ENCODE data around the gene IRAK1.

Gene IRAK1

DNA sequence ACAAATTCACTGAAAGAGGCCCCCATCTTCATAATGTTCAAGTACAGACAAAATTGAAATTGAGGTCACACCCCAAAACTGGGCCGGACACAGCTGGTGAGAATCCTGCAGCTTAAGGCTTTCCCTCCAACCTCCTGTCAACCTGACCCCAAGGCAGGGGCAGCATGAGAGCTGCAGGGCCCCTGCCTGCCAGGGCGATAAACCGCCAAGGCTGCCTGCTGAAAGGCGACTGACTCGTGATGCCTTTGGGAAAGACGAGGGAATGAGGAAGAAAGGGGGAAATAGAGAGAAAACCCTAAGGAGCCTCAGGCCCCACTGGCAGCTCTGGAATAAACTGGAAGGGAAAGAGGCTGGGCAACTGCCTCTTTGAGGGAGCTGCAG, 7.3 kb upstream of the IRAK1 start:
- Histone ChIP-seq H4K20me1 (ENCODE audit: control insufficient read depth, insufficient read depth, low read depth, low read length) (no peaks in the 10 kb centered on the region), H3F3A (ENCODE audit: control insufficient read depth, insufficient read depth) (no peaks in the 10 kb centered on the region), H3K4me2 (ENCODE audit: low read length) (no peak overlapping the region), H3K9me2 (replicated peaks; ENCODE audit: control insufficient read depth, low read length) (no peaks in the 10 kb centered on the region), H3K9me3 (ENCODE audit: control insufficient read depth, insufficient read depth, low read length) (no peaks in the 10 kb centered on the region), H3K4me1 (ENCODE audit: control insufficient read depth, low read length) (no peaks in the 10 kb centered on the region), H3K27me3 (ENCODE audit: control insufficient read depth, low read length) (no peaks in the 10 kb centered on the region), H3K79me2 (ENCODE audit: control insufficient read depth, low read length) (no peaks in the 10 kb centered on the region), H3K4me3 (ENCODE audit: low read length) (no peak overlapping the region), H3K36me3 (ENCODE audit: control insufficient read depth, low read length) (peaks cover 3% of the 10 kb centered on the region), H3K27ac (ENCODE audit: low read depth, low read length) (no peak overlapping the region)
- TF ChIP-seq, protein P1, sequence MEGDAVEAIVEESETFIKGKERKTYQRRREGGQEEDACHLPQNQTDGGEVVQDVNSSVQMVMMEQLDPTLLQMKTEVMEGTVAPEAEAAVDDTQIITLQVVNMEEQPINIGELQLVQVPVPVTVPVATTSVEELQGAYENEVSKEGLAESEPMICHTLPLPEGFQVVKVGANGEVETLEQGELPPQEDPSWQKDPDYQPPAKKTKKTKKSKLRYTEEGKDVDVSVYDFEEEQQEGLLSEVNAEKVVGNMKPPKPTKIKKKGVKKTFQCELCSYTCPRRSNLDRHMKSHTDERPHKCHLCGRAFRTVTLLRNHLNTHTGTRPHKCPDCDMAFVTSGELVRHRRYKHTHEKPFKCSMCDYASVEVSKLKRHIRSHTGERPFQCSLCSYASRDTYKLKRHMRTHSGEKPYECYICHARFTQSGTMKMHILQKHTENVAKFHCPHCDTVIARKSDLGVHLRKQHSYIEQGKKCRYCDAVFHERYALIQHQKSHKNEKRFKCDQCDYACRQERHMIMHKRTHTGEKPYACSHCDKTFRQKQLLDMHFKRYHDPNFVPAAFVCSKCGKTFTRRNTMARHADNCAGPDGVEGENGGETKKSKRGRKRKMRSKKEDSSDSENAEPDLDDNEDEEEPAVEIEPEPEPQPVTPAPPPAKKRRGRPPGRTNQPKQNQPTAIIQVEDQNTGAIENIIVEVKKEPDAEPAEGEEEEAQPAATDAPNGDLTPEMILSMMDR (IDR thresholded peaks at IDR 0.05; ENCODE audit: low read depth, low read length, poor library complexity, severe bottlenecking): no peak
- TF ChIP-seq EZH2phosphoT487 (IDR thresholded peaks at IDR 0.05; ENCODE audit: borderline replicate concordance, low read length): no peak

DNA sequence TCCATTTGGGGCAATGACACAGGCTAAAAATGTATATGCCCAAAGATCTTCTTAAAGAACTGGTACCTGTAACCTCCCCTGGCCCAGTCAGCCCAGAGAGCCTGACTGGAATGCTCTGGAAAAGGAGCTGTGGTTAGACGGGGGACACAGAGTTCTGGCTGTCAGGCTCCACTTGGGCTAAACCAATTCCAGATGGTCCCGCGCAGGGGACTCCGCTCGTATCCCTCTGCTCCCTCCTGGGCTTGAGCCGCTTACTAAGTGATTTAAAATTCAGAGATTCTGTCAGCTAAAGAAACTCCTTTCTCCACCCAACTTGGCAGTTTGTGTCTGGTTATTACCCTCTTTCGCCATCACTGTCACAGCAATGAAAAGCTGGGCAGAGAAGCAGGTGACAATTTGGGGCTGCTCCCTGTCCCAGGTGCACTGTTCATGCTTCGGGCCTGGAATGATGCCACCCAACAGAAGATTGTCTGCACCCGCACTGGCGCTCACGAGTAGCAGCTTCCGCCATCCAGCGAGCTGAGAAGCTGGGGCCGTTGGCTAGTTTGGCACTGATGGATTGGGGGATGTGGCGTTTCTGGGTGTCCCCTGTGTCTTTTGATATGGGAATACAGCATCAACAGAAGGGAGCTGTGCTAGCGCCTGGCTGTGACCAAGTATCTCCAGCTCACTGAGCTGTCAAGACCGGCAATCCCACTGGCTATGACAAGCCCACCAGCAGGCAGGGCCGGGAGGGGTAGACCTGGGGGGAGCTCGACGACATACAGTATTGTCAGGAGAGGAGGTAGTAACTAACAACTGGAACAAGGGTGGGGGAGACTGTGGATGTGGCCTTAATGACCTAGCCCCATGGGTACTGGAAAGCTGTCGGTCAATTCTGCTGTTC, 6.7 kb upstream of the IRAK1 start:
- Histone ChIP-seq H4K20me1 (ENCODE audit: control insufficient read depth, insufficient read depth, low read depth, low read length) (no peaks in the 10 kb centered on the region), H3K9me2 (replicated peaks; ENCODE audit: control insufficient read depth, low read length) (no peaks in the 10 kb centered on the region), H3F3A (ENCODE audit: control insufficient read depth, insufficient read depth) (no peaks in the 10 kb centered on the region), H3K4me3 (ENCODE audit: low read length) (no peak overlapping the region), H3K27ac (ENCODE audit: low read depth, low read length) (no peak overlapping the region), H3K9me3 (ENCODE audit: control insufficient read depth, insufficient read depth, low read length) (no peaks in the 10 kb centered on the region), H3K79me2 (ENCODE audit: control insufficient read depth, low read length) (peaks cover under 1% of the 10 kb centered on the region), H3K27me3 (ENCODE audit: control insufficient read depth, low read length) (no peaks in the 10 kb centered on the region), H3K4me1 (ENCODE audit: control insufficient read depth, low read length) (peaks cover 2% of the 10 kb centered on the region), H3K36me3 (ENCODE audit: control insufficient read depth, low read length) (peaks cover 3% of the 10 kb centered on the region; the same call in 1 of the 2 replicates), H3K4me2 (ENCODE audit: low read length) (no peak overlapping the region)
- no peak for TF ChIP-seq EZH2phosphoT487 (IDR thresholded peaks at IDR 0.05; ENCODE audit: borderline replicate concordance, low read length)
- TF ChIP-seq, protein P1 (IDR thresholded peaks at IDR 0.05; ENCODE audit: low read depth, low read length, poor library complexity, severe bottlenecking): no peak

DNA sequence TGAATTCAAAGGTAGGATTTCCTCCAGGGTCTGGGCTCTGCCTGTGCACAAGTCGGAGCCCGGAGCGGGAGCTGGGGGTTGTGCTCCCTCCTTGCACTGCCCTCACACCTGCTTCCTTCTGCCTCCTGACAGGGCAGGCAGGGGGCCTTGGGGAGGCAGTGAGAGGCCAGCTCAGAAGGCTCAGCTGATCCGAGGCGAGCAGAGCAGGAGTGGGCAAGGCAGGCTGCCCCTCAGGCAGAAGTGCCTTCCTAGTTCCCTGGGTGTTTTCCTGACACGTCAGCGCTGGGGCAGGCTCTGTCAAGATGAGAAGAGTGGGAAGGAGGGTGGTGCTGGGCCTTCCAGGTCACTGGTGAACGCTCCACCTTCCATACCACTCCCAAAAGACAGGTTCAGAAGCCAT, 5.5 kb upstream of the IRAK1 start:
- Histone ChIP-seq H3K27me3 (ENCODE audit: control insufficient read depth, low read length) (peaks cover 3% of the 10 kb centered on the region; the same call in 1 of the 2 replicates), H3K9me2 (replicated peaks; ENCODE audit: control insufficient read depth, low read length) (no peaks in the 10 kb centered on the region), H3K4me2 (ENCODE audit: low read length) (no peak overlapping the region), H3K79me2 (ENCODE audit: control insufficient read depth, low read length) (peaks cover 11% of the 10 kb centered on the region), H3K27ac (ENCODE audit: low read depth, low read length) (no peak overlapping the region), H4K20me1 (ENCODE audit: control insufficient read depth, insufficient read depth, low read depth, low read length) (no peaks in the 10 kb centered on the region), H3F3A (ENCODE audit: control insufficient read depth, insufficient read depth) (no peaks in the 10 kb centered on the region), H3K9me3 (ENCODE audit: control insufficient read depth, insufficient read depth, low read length) (no peaks in the 10 kb centered on the region), H3K36me3 (ENCODE audit: control insufficient read depth, low read length) (peaks cover 7% of the 10 kb centered on the region), H3K4me1 (ENCODE audit: control insufficient read depth, low read length) (peaks cover 10% of the 10 kb centered on the region), H3K4me3 (ENCODE audit: low read length) (no peak overlapping the region)
- TF ChIP-seq, protein P1 (IDR thresholded peaks at IDR 0.05; ENCODE audit: low read depth, low read length, poor library complexity, severe bottlenecking): no peak
- no peak for TF ChIP-seq EZH2phosphoT487 (IDR thresholded peaks at IDR 0.05; ENCODE audit: borderline replicate concordance, low read length)

All from DOHH2 (cell line).